ENCODE measurements around the gene FOSL1.
"Not testable (repeated sequence)": the region's sequence is repeated elsewhere in the genome, so short reads cannot be mapped to it uniquely, and the experiment has no call there.

Gene FOSL1

GRCh38 chr11:65849771-65850216, 50.4 kb downstream of the FOSL1 start:
- DNase-seq: no peak

- no peak for DNase-seq
These were observed 50.8 kb downstream of the FOSL1 start for GRCh38 chr11:65849366-65849765.

GRCh38 chr11:65848693-65849092, 51.5 kb downstream of the FOSL1 start:
- DNase-seq: not testable (repeated sequence)

GRCh38 chr11:65847746-65848145, 52.4 kb downstream of the FOSL1 start:
- DNase-seq: no peak

GRCh38 chr11:65844231-65844872, 55.8 kb downstream of the FOSL1 start:
- DNase-seq: no peak

GRCh38 chr11:65843811-65844210, 56.4 kb downstream of the FOSL1 start:
- DNase-seq: no peak

- DNase-seq: no peak
These were observed 58.0 kb downstream of the FOSL1 start for GRCh38 chr11:65842144-65842543.
